IMR-90 (cell line): ENCODE results near the gene MSI2. TPM values are rescaled to one million over a fixed set of nuclear protein-coding genes. Genes with fewer than 3 reads are reported as not detected.
A peak's percentile ranks its signal among the peaks of the same experiment; 100 is the strongest.

Experiments used
- ATAC-seq: fragments of 200-7000 bp; cut with Tn5 transposase; 2 replicates; pipeline ENCODE4 v1.9.1; 2020; ENCODE audit warnings: low read depth, mild to moderate bottlenecking, moderate library complexity
- BruUV-seq: library from RNA; stranded (reverse); fragments of 400-500 nt; replicated peaks from 2 replicates; lab custom pipeline; 2021; lab: Mats Ljungman, UMichigan
- CTCF ChIA-PET: fragments of 300-600 bp; formaldehyde crosslinking; extraction: SDS; loops from one replicate; lab custom pipeline; 2021; ENCODE audit warnings: antibody characterized with exemption; lab: Yijun Ruan, JAX
- POLR2A ChIA-PET: fragments of 300-600 bp; sonication (Branson Sonifier 250); formaldehyde crosslinking; loops from one replicate; lab custom pipeline; 2022; ENCODE audit warnings: antibody characterized with exemption; ENCODE audit not compliant: unreplicated experiment; lab: Charles Lee
- DNase-seq: peaks from one replicate; pipeline ENCODE4 v3.0.0; 2013
- H2AFZ ChIP-seq: replicated peaks from 2 replicates; pipeline ENCODE3; 2013; ENCODE audit warnings: low read length, mild to moderate bottlenecking; ENCODE audit not compliant: poor library complexity
- H2AK5ac ChIP-seq: 2 replicates; pipeline ENCODE4 v1.6.1; 2013; ENCODE audit warnings: low read depth, low read length, inconsistent platforms
- H2AK9ac ChIP-seq: replicated peaks from 2 replicates; pipeline ENCODE3; 2013; ENCODE audit warnings: mild to moderate bottlenecking, low read depth, low read length, moderate library complexity; ENCODE audit not compliant: poor library complexity
- H2BK120ac ChIP-seq: 2 replicates; pipeline ENCODE4 v1.6.1; 2013; ENCODE audit warnings: low read depth, low read length, inconsistent platforms
- H2BK15ac ChIP-seq: 3 replicates; pipeline ENCODE4 v1.6.1; 2013; ENCODE audit warnings: low read depth, low read length, inconsistent platforms
- H2BK20ac ChIP-seq: 2 replicates; pipeline ENCODE4 v1.6.1; 2013; ENCODE audit warnings: low read depth, mild to moderate bottlenecking, inconsistent platforms, low read length, moderate library complexity
- H2BK5ac ChIP-seq: 2 replicates; pipeline ENCODE4 v1.6.1; 2013; ENCODE audit warnings: mild to moderate bottlenecking, low read depth, low read length, inconsistent platforms; ENCODE audit not compliant: poor library complexity, severe bottlenecking
- H3K14ac ChIP-seq: replicated peaks from 2 replicates; pipeline ENCODE4 v1.6.1; 2013; ENCODE audit warnings: low read depth, low read length, inconsistent platforms
- H3K18ac ChIP-seq: 2 replicates; pipeline ENCODE4 v1.6.1; 2013; ENCODE audit warnings: low read depth, low read length, control low read depth
- H3K23ac ChIP-seq: 2 replicates; pipeline ENCODE4 v1.6.1; 2013; ENCODE audit warnings: low read depth, low read length, inconsistent platforms
- H3K27ac ChIP-seq: 2 replicates; pipeline ENCODE4 v1.5.1; 2013; ENCODE audit warnings: mild to moderate bottlenecking, control low read depth, low read length; ENCODE audit not compliant: insufficient read depth
- H3K27me3 ChIP-seq: 2 replicates; pipeline ENCODE4 v1.6.1; 2013; ENCODE audit warnings: low read length; ENCODE audit not compliant: control insufficient read depth, insufficient read depth
- H3K36me3 ChIP-seq: 2 replicates; pipeline ENCODE4 v1.6.1; 2013; ENCODE audit warnings: low read length, mixed read lengths; ENCODE audit not compliant: control insufficient read depth, insufficient read depth
- H3K4ac ChIP-seq: 2 replicates; pipeline ENCODE4 v1.6.1; 2013; ENCODE audit warnings: low read depth, low read length, inconsistent platforms
- H3K4me1 ChIP-seq: 2 replicates; pipeline ENCODE4 v1.6.1; 2013; ENCODE audit warnings: low read length, mixed read lengths; ENCODE audit not compliant: control insufficient read depth, insufficient read depth
- H3K4me2 ChIP-seq: 2 replicates; pipeline ENCODE4 v1.6.1; 2013; ENCODE audit warnings: low read depth, mild to moderate bottlenecking, control low read depth, low read length, moderate library complexity
- H3K4me3 ChIP-seq: 2 replicates; pipeline ENCODE4 v1.5.1; 2013; ENCODE audit warnings: low read depth, mild to moderate bottlenecking, control low read depth, low read length, moderate library complexity; ENCODE audit not compliant: insufficient read depth
- H3K56ac ChIP-seq: 2 replicates; pipeline ENCODE4 v1.6.1; 2013; ENCODE audit warnings: low read length, inconsistent platforms; ENCODE audit not compliant: insufficient read depth; ENCODE audit errors: extremely low read depth
- H3K79me1 ChIP-seq, 2 experiments: 2 replicates each; pipeline ENCODE4 v1.6.1; 2013; ENCODE audit warnings: low read length in 2 of 2, inconsistent platforms in 1 of 2, low read depth in 1 of 2
- H3K9ac ChIP-seq: 2 replicates; pipeline ENCODE4 v1.6.1; 2013; ENCODE audit warnings: low read depth, low read length, control low read depth
- H3K9me1 ChIP-seq: 2 replicates; pipeline ENCODE4 v1.6.1; 2013; ENCODE audit warnings: low read length, inconsistent platforms; ENCODE audit not compliant: insufficient read depth
- H3K9me3 ChIP-seq: 2 replicates; pipeline ENCODE4 v1.6.1; 2013; ENCODE audit warnings: low read length; ENCODE audit not compliant: control insufficient read depth, insufficient read depth
- H4K20me1 ChIP-seq: 2 replicates; pipeline ENCODE4 v1.6.1; 2013; ENCODE audit warnings: low read length, inconsistent platforms; ENCODE audit not compliant: insufficient read depth
- H4K5ac ChIP-seq: 2 replicates; pipeline ENCODE4 v1.6.1; 2013; ENCODE audit warnings: mild to moderate bottlenecking, low read depth, low read length, control low read depth
- H4K8ac ChIP-seq, 2 experiments: 2 replicates each; pipeline ENCODE4 v1.6.1; 2013; ENCODE audit warnings: low read depth in 2 of 2, low read length in 2 of 2, control low read depth in 1 of 2, inconsistent platforms in 1 of 2
- H4K91ac ChIP-seq: 2 replicates; pipeline ENCODE4 v1.6.1; 2013; ENCODE audit warnings: low read depth, low read length, inconsistent platforms; ENCODE audit not compliant: insufficient read depth
- FOS ChIP-seq: fragments of 150-350 bp; IDR thresholded peaks from 2 replicates; pipeline ENCODE4 v1.6.1; 2016; ENCODE audit warnings: low read depth, low read length
- POLR2A ChIP-seq: IDR thresholded peaks from 2 replicates; pipeline ENCODE4 v1.6.1; 2012; ENCODE audit warnings: mild to moderate bottlenecking, low read depth, low read length
- WGBS, 2 experiments: methylation state at CpG; one replicate each; pipeline versions ENCODE4 v1.1.5 to v1.1.7; 2013; ENCODE audit warnings: missing lambda C conversion rate in 2 of 2; ENCODE audit not compliant: insufficient read length in 1 of 2; ENCODE audit errors: extremely low coverage in 2 of 2; 5-methylcytosine and 5-hydroxymethylcytosine counted together
- dilution Hi-C: fragments of 300-500 bp; cut with HindIII; formaldehyde crosslinking; loops from one replicate; pipeline ENCODE4 v1.14.3; 2018; ENCODE audit warnings: low sequenced_read_pairs; ENCODE audit not compliant: unreplicated experiment
- in situ Hi-C: fragments of 300-500 bp; cut with MboI; formaldehyde crosslinking; loops from 3 replicates; pipeline ENCODE4 v1.14.3; 2019; ENCODE audit warnings: low sequenced_read_pairs, inconsistent platforms, mixed read lengths
- intact Hi-C: fragments of 100-400 bp; cut with micrococcal nuclease; formaldehyde crosslinking; loops from 2 replicates; pipeline ENCODE4 v1.10.0; 2022
- polyA plus RNA-seq, 3 experiments: library from polyadenylated mRNA; depleted of rRNA; stranded (reverse); fragments of >200 nt; gene quantifications; 2 replicates each; pipeline ENCODE4 v1.2.3, GENCODE V29; 2012; ENCODE audit warnings: low replicate concordance in 1 of 3
- total RNA-seq: library from RNA; depleted of rRNA; stranded (reverse); fragments of >200 nt; gene quantifications from 2 replicates; pipeline ENCODE4 v1.2.3, GENCODE V29; 2012

The MSI2 gene
- total and polyA plus RNA-seq, 2 of the 4 experiments (the other 2 are of a cell fraction), result 13.0 to 16.0 TPM

DNA sequence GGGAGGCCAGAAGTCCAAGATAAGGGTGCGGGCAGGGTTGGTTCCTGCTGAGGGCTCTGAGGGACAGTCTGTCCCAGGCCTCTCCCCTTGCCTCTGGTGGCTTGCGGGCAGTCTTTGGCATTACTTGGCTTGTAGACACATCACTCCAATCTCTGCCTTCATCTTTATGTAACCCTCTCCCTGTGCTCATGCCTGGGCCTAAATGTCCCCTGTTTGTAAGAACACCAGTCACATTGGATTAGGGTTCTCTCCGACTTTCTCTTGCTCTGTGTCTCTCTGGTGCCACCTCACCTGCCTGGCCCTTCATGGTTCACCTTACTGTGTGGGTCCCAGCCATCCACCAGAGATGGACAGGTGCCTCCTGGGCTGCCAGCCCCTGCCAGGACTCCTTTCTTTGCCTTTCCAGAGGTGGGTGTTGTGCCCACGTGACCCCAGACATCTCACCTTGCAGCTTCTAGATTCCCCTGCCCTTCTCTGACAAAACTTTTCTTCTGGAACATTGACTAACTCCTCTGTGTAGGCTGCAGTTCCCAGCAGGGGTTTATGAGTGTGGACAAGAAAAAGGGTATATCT is 205.8 kb downstream of the MSI2 start:
- Histone ChIP-seq H3K79me1 (peaks cover 5 to 23% of the 10 kb centered on the region in 2 experiments; a peak in 2 of 4 replicates), H2BK20ac (peak overlapping the region; percentile 72), H3K9ac (no peak overlapping the region), H2BK120ac (peak overlapping the region; percentile 90), H3K4ac (peak overlapping the region; percentile 91), H3K27ac (no peak overlapping the region), H2AK9ac (peak overlapping the region; percentile 63), H4K91ac (peak overlapping the region; percentile 95), H4K20me1 (no peaks in the 10 kb centered on the region), H3K9me3 (no peaks in the 10 kb centered on the region), H3K56ac (no peak overlapping the region), H3K4me1 (peaks cover 16% of the 10 kb centered on the region), H3K36me3 (no peaks in the 10 kb centered on the region), H3K9me1 (peaks cover 23% of the 10 kb centered on the region), H2AK5ac (peak overlapping the region; percentile 56), H3K27me3 (no peaks in the 10 kb centered on the region), H2BK15ac (peak overlapping the region; percentile 85; the same call in 2 of the 3 replicates), H3K23ac (0 out of 2 replicates have a peak overlapping the region, but pooled peaks have one; percentile 14), H2BK5ac (peak overlapping the region; percentile 73), H4K8ac (peak overlapping the region; percentile 62 to 76; a peak in 3 of 4 replicates), H2AFZ (no peak overlapping the region), H3K4me3 (no peak overlapping the region), H4K5ac (no peak overlapping the region; the same call in 1 of the 2 replicates), H3K18ac (peak overlapping the region; percentile 44; the same call in 1 of the 2 replicates), H3K14ac (peak overlapping the region; percentile 80), H3K4me2 (no peak overlapping the region)
- intact Hi-C loops (no loop called here), dilution Hi-C loops (no loop called here), in situ Hi-C loops (no loop called here)
- BruUV-seq, result no TSS peak
- POLR2A ChIA-PET, result no interaction called here
- TF ChIP-seq POLR2A (0 out of 2 replicates have a peak, but pooled peaks have one; percentile 11), FOS (no peak)
- DNase-seq (no peak), ATAC-seq (no peak)
- CTCF ChIA-PET, result interaction anchor here (1.5 kb wide), 1 partner anchor 12 kb away, joined by 3 read pairs; no protein-coding TSS in a partner anchor
- whole genome bisulfite sequencing, 2 experiments, result 78% methylated on average over 3 of the region's 4 CpGs; no CpG with 5 or more reads in 1 of the 2 experiments
